Mucosa of descending colon (tissue), 3 donors: ENCODE results near the gene GPC3. TPM values are rescaled to one million over a fixed set of nuclear protein-coding genes. Genes with fewer than 3 reads are reported as not detected.

Experiments
- ATAC-seq: fragments of 200-7000 bp; cut with Tn5 transposase; one replicate; pipeline ENCODE4 v1.9.1; 2020; ENCODE audit warnings: mild to moderate bottlenecking, moderate library complexity
- DNase-seq, 3 donors: peaks; one replicate each; pipeline ENCODE4 v3.0.0-alpha.2; 2020
- H3K36me3 ChIP-seq: fragments of 200-600 bp; one replicate; pipeline ENCODE4 v1.8.0; 2021; ENCODE audit warnings: low read depth, mild to moderate bottlenecking
- H3K4me1 ChIP-seq: fragments of 200-600 bp; one replicate; pipeline ENCODE4 v1.8.0; 2021; ENCODE audit warnings: low read depth, mild to moderate bottlenecking
- H3K4me3 ChIP-seq: fragments of 200-600 bp; one replicate; pipeline ENCODE4 v1.8.0; 2021; ENCODE audit warnings: mild to moderate bottlenecking
- H3K9me3 ChIP-seq: fragments of 200-600 bp; one replicate; pipeline ENCODE4 v1.8.0; 2021; ENCODE audit warnings: mild to moderate bottlenecking
- CTCF ChIP-seq: fragments of 200-600 bp; IDR thresholded peaks from one replicate; pipeline ENCODE4 v1.8.0; 2022; ENCODE audit warnings: antibody characterized with exemption, mild to moderate bottlenecking
- intact Hi-C, 2 donors: fragments of 100-400 bp; cut with DNase I in 1 of 2; cut with micrococcal nuclease in 1 of 2; formaldehyde crosslinking; loops; one replicate each; pipeline versions ENCODE4 v1.11.0 to v1.11.1; 2022; cut with DNase I, micrococcal nuclease
- total RNA-seq, 3 donors: library from RNA; stranded (reverse); fragmentation: NEBNext Ultra II Directional in 2 of 3; extraction: Animal tissue kit (Norgen Biotek cat#: 25700) in 2 of 3; gene quantifications; one replicate each; pipeline versions ENCODE4 v1.2.1 to v1.2.4, GENCODE V29; 2021 to 2023
- donor health status: DM: no; HTN: no; CAD: no; lungs with moderate emphysema.
- donor health status: DM: no; HTN: no; CAD: no.
- donor health status: DM: no; HTN: yes; CAD: no.

Gene GPC3
- total RNA-seq, 3 donors from 2014 or later, result 0.55 to 2.8 (median 2.1) TPM

GRCh38 chrX:133654811-133655210 lies 330.6 kb downstream of the GPC3 start:
- intact Hi-C loops, result no loop called here
- no peaks in the 10 kb centered on the region for H3K36me3 ChIP-seq
- DNase-seq (no peak), ATAC-seq (no peak)
- H3K4me3 ChIP-seq, result no peak overlapping the region
- H3K9me3 ChIP-seq, result no peaks in the 10 kb centered on the region
- H3K4me1 ChIP-seq, result no peaks in the 10 kb centered on the region
- TF ChIP-seq CTCF, result no peak

DNA sequence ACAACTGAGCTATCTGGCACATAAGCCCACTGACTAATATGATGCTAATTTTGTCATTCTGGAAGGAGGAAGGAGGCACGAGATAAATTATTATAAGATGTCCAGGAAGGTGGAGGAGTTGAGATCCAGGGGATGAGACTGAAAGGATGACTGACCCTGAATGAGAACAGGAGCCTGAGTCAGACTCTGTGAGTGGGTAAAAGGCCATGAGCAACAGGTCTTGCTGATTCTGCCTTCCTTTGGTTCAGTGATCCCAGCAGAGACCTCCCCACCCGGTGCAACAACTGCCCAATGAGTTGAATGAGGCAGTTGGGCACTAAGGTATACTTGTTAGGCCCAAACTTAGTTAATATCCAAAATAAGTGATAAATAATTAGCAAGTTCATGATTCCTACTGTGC lies 332.0 kb downstream of the GPC3 start:
- H3K36me3 ChIP-seq, result no peaks in the 10 kb centered on the region
- intact Hi-C loops, result no loop called here
- TF ChIP-seq CTCF, result no peak
- DNase-seq (no peak), ATAC-seq (no peak)
- no peak overlapping the region for H3K4me3 ChIP-seq
- no peaks in the 10 kb centered on the region for H3K9me3 ChIP-seq
- no peaks in the 10 kb centered on the region for H3K4me1 ChIP-seq

DNA sequence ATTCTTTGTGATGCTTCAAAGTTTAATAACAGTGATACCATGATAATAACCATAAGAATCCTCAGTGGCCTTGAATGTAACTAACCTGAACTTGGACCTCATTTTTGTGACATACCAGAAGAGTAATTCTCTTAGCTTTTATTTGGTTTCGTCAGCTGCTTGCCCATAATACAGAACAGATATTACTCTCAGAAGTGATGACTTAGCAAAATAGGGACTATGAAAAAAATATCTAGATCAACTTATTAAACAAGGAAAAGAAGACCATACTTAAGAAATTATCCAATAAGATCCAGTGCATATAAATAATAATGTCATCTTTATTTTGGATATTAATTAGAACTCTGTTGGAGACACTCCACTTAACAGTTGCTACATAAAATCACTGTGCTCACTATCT lies 333.2 kb downstream of the GPC3 start:
- no peaks in the 10 kb centered on the region for H3K4me1 ChIP-seq
- intact Hi-C loops, result no loop called here
- TF ChIP-seq CTCF, result no peak
- H3K9me3 ChIP-seq, result no peaks in the 10 kb centered on the region
- ATAC-seq (no peak), DNase-seq (no peak)
- H3K4me3 ChIP-seq, result no peak overlapping the region
- no peaks in the 10 kb centered on the region for H3K36me3 ChIP-seq

- Histone ChIP-seq H3K9me3 (no peaks in the 10 kb centered on the region), H3K36me3 (no peaks in the 10 kb centered on the region), H3K4me3 (no peak overlapping the region), H3K4me1 (no peaks in the 10 kb centered on the region)
- no peak for ATAC-seq
- DNase-seq, result no peak
- intact Hi-C loops, result no loop called here
- TF ChIP-seq CTCF, result no peak
Observed at GRCh38 chrX:133650239-133650638, 335.2 kb downstream of the GPC3 start.

GRCh38 chrX:133649651-133650050 lies 335.7 kb downstream of the GPC3 start:
- H3K4me3 ChIP-seq, result no peak overlapping the region
- no peak for ATAC-seq
- TF ChIP-seq CTCF, result no peak
- H3K9me3 ChIP-seq, result no peaks in the 10 kb centered on the region
- no peak for DNase-seq
- H3K36me3 ChIP-seq, result no peaks in the 10 kb centered on the region
- intact Hi-C loops, result no loop called here
- no peaks in the 10 kb centered on the region for H3K4me1 ChIP-seq

GRCh38 chrX:133648594-133648993 lies 336.8 kb downstream of the GPC3 start:
- no peaks in the 10 kb centered on the region for H3K9me3 ChIP-seq
- TF ChIP-seq CTCF, result no peak
- H3K4me3 ChIP-seq, result no peak overlapping the region
- intact Hi-C loops, result no loop called here
- ATAC-seq, result no peak
- no peak for DNase-seq
- H3K4me1 ChIP-seq, result no peaks in the 10 kb centered on the region
- H3K36me3 ChIP-seq, result no peaks in the 10 kb centered on the region
